ENCODE measurements around the gene GPS1.

The GPS1 gene

GRCh38 chr17:82076785-82077591 is 25.3 kb downstream of the GPS1 start:
- TF ChIP-seq ZBTB7A (IDR thresholded peaks at IDR 0.05; ENCODE audit: low read depth) = no peak
- TF ChIP-seq TCF12 (IDR thresholded peaks at IDR 0.05; ENCODE audit: low read depth) = no peak
- TF ChIP-seq USF1 (IDR thresholded peaks at IDR 0.05) = no peak
- no peak for TF ChIP-seq TAF1 (IDR thresholded peaks at IDR 0.05; ENCODE audit: low read depth)
- no peak for TF ChIP-seq EGR1 (IDR thresholded peaks at IDR 0.05)
- no peak for TF ChIP-seq CEBPB (IDR thresholded peaks at IDR 0.05)
- no peak for TF ChIP-seq EP300 (IDR thresholded peaks at IDR 0.05; ENCODE audit: borderline replicate concordance)

- TF ChIP-seq, protein P1, sequence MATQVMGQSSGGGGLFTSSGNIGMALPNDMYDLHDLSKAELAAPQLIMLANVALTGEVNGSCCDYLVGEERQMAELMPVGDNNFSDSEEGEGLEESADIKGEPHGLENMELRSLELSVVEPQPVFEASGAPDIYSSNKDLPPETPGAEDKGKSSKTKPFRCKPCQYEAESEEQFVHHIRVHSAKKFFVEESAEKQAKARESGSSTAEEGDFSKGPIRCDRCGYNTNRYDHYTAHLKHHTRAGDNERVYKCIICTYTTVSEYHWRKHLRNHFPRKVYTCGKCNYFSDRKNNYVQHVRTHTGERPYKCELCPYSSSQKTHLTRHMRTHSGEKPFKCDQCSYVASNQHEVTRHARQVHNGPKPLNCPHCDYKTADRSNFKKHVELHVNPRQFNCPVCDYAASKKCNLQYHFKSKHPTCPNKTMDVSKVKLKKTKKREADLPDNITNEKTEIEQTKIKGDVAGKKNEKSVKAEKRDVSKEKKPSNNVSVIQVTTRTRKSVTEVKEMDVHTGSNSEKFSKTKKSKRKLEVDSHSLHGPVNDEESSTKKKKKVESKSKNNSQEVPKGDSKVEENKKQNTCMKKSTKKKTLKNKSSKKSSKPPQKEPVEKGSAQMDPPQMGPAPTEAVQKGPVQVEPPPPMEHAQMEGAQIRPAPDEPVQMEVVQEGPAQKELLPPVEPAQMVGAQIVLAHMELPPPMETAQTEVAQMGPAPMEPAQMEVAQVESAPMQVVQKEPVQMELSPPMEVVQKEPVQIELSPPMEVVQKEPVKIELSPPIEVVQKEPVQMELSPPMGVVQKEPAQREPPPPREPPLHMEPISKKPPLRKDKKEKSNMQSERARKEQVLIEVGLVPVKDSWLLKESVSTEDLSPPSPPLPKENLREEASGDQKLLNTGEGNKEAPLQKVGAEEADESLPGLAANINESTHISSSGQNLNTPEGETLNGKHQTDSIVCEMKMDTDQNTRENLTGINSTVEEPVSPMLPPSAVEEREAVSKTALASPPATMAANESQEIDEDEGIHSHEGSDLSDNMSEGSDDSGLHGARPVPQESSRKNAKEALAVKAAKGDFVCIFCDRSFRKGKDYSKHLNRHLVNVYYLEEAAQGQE (IDR thresholded peaks at IDR 0.05; ENCODE audit: low read depth) = no peak
- no peak for TF ChIP-seq CREB1 (IDR thresholded peaks at IDR 0.05; ENCODE audit: low read depth)
- TF ChIP-seq FOXM1 (IDR thresholded peaks at IDR 0.05; ENCODE audit: borderline replicate concordance, low read depth) = no peak
- no peak for TF ChIP-seq TAF1 (IDR thresholded peaks at IDR 0.05; ENCODE audit: low read depth)
- no peak for TF ChIP-seq CEBPB (IDR thresholded peaks at IDR 0.05)
- no peak for TF ChIP-seq USF1 (IDR thresholded peaks at IDR 0.05)
These were observed 26.1 kb downstream of the GPS1 start for GRCh38 chr17:82077617-82078358.

DNA sequence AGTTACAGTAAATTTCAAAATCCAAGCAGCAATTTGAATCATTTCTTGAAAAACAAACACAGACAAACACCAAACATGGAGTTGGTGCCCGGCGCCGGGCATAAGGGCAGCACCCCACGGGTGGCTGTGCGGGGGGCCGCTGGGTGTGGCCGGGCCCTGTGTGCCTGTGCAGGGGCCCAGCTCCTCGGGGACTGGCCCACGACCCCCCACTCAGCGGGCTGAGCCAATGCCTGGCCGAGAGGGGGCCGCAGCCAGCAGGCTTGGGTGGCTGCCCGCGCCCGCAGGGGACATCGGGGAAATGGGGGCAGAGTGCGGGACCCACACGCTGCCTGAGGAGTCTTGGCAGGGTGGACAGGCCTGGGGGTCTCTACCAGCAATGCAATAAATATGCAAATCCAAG is 26.7 kb downstream of the GPS1 start:
- TF ChIP-seq, protein P1 (IDR thresholded peaks at IDR 0.05; ENCODE audit: low read depth) = no peak
- TF ChIP-seq TEAD4 (IDR thresholded peaks at IDR 0.05) = no peak

- no peak for TF ChIP-seq FOXM1 (IDR thresholded peaks at IDR 0.05; ENCODE audit: borderline replicate concordance, low read depth)
- TF ChIP-seq, protein P2, sequence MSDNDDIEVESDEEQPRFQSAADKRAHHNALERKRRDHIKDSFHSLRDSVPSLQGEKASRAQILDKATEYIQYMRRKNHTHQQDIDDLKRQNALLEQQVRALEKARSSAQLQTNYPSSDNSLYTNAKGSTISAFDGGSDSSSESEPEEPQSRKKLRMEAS (IDR thresholded peaks at IDR 0.05) = no peak
- TF ChIP-seq CEBPB (IDR thresholded peaks at IDR 0.05) = no peak
- TF ChIP-seq, protein P1 (IDR thresholded peaks at IDR 0.05; ENCODE audit: low read depth) = no peak
- no peak for TF ChIP-seq YY1 (IDR thresholded peaks at IDR 0.05; ENCODE audit: low read depth)
- TF ChIP-seq TCF12 (IDR thresholded peaks at IDR 0.05; ENCODE audit: low read depth) = no peak
- TF ChIP-seq TAF1 (IDR thresholded peaks at IDR 0.05; ENCODE audit: low read depth) = no peak
- TF ChIP-seq CREB1 (IDR thresholded peaks at IDR 0.05; ENCODE audit: low read depth) = no peak
- no peak for TF ChIP-seq EGR1 (IDR thresholded peaks at IDR 0.05)
These were observed 27.4 kb downstream of the GPS1 start for GRCh38 chr17:82079001-82079677.

Measured in Ishikawa (cell line).